ENCODE measurements around the gene C2orf49. TPM values are rescaled to one million over a fixed set of nuclear protein-coding genes. Genes with fewer than 3 reads are reported as not detected.

The C2orf49 gene
- total RNA-seq = 12.4 TPM

GRCh38 chr2:105337122-105338019 is at the start of gene C2orf49:
TSS of gene C2orf49 (plus strand) at chr2:105337540. CDS start at chr2:105337588, 48 bp downstream.

GRCh38 chr2:105329561-105330495 is 7.5 kb upstream of the C2orf49 start, which contains the start of gene TGFBRAP1:
TSS of gene TGFBRAP1 (minus strand) at chr2:105329735. CDS start at chr2:105308301, 21,434 bp downstream.

GRCh38 chr2:105398336-105399206 is 61.2 kb downstream of the C2orf49 start, which contains the start of gene FHL2:
TSS of gene FHL2 (minus strand) at chr2:105399051. CDS start at chr2:105386516, 12,535 bp downstream.

Other genes starting within 250 kb of the C2orf49 start
- not detected for gene GPR45, start 95.8 kb upstream of the C2orf49 start, total RNA-seq
- 17.0 TPM for gene TGFBRAP1, start 7.8 kb upstream of the C2orf49 start, total RNA-seq
- gene FHL2, start 61.5 kb downstream of the C2orf49 start, total RNA-seq = 62.2 TPM

Measured in metanephros (tissue), 1 donor.